Trophoblast cell (in vitro differentiated cells and primary cell): ENCODE measurements around the gene CEP170.
"Not testable (repeated sequence)": the region's sequence is repeated elsewhere in the genome, so short reads cannot be mapped to it uniquely, and the experiment has no call there.

ENCODE experiments used
- DNase-seq, 2 donors: peaks; one replicate each; pipeline ENCODE4 v3.0.0-alpha.2; 2016
- H2AFZ ChIP-seq: 2 replicates; pipeline ENCODE4 v1.6.1; 2013; ENCODE audit warnings: low read length, moderate library complexity, mild to moderate bottlenecking; ENCODE audit not compliant: insufficient read depth, poor library complexity
- H2AK5ac ChIP-seq: 2 replicates; pipeline ENCODE4 v1.6.1; 2013; ENCODE audit warnings: mild to moderate bottlenecking, low read length
- H2BK120ac ChIP-seq: 2 replicates; pipeline ENCODE4 v1.6.1; 2013; ENCODE audit warnings: low read length, mild to moderate bottlenecking, moderate library complexity; ENCODE audit not compliant: insufficient read depth, poor library complexity
- H2BK12ac ChIP-seq: 2 replicates; pipeline ENCODE4 v1.6.1; 2013; ENCODE audit warnings: mild to moderate bottlenecking, low read length, moderate library complexity
- H2BK5ac ChIP-seq: 2 replicates; pipeline ENCODE4 v1.6.1; 2013; ENCODE audit warnings: low read length, low read depth, moderate library complexity, mild to moderate bottlenecking; ENCODE audit not compliant: poor library complexity
- H3K14ac ChIP-seq: 2 replicates; pipeline ENCODE4 v1.6.1; 2013; ENCODE audit warnings: mild to moderate bottlenecking, low read length
- H3K18ac ChIP-seq: 2 replicates; pipeline ENCODE4 v1.6.1; 2013; ENCODE audit warnings: mild to moderate bottlenecking, low read length
- H3K23ac ChIP-seq: 2 replicates; pipeline ENCODE4 v1.6.1; 2013; ENCODE audit warnings: low read length
- H3K27ac ChIP-seq: 2 replicates; pipeline ENCODE4 v1.5.1; 2013; ENCODE audit warnings: low read depth, mild to moderate bottlenecking, inconsistent platforms, low read length, moderate library complexity
- H3K27me3 ChIP-seq: 2 replicates; pipeline ENCODE4 v1.6.1; 2013; ENCODE audit warnings: inconsistent platforms, mild to moderate bottlenecking, low read length, moderate library complexity; ENCODE audit not compliant: insufficient read depth
- H3K36me3 ChIP-seq, 2 experiments: 1 replicate in 1 of 2; 2 replicates in 1 of 2; pipeline ENCODE4 v1.6.1; 2013; ENCODE audit warnings: low read length in 2 of 2, mild to moderate bottlenecking in 2 of 2, moderate library complexity in 1 of 2; ENCODE audit not compliant: insufficient read depth in 2 of 2, control insufficient read depth in 1 of 2
- H3K4ac ChIP-seq: 2 replicates; pipeline ENCODE4 v1.6.1; 2013; ENCODE audit warnings: low read depth, mild to moderate bottlenecking, low read length, moderate library complexity
- H3K4me1 ChIP-seq, 2 experiments: 1 replicate in 1 of 2; 2 replicates in 1 of 2; pipeline ENCODE4 v1.6.1; 2013; ENCODE audit warnings: low read length in 2 of 2, mild to moderate bottlenecking in 2 of 2, moderate library complexity in 1 of 2; ENCODE audit not compliant: insufficient read depth in 2 of 2, control insufficient read depth in 1 of 2
- H3K4me2 ChIP-seq: 2 replicates; pipeline ENCODE4 v1.6.1; 2013; ENCODE audit warnings: inconsistent platforms, mild to moderate bottlenecking, low read length, moderate library complexity
- H3K4me3 ChIP-seq: 2 replicates; pipeline ENCODE4 v1.5.1; 2013; ENCODE audit warnings: mild to moderate bottlenecking, low read depth, low read length, inconsistent platforms
- H3K79me1 ChIP-seq: one replicate; pipeline ENCODE4 v1.6.1; 2013; ENCODE audit warnings: low read length
- H3K79me2 ChIP-seq: 2 replicates; pipeline ENCODE4 v1.6.1; 2013; ENCODE audit warnings: low read length, mild to moderate bottlenecking; ENCODE audit not compliant: control insufficient read depth, insufficient read depth, poor library complexity
- H3K9ac ChIP-seq: 2 replicates; pipeline ENCODE4 v1.6.1; 2013; ENCODE audit warnings: mild to moderate bottlenecking, low read length
- H3K9me3 ChIP-seq: 2 replicates; pipeline ENCODE4 v1.6.1; 2013; ENCODE audit warnings: low read depth, mild to moderate bottlenecking, control low read depth, inconsistent platforms, low read length; ENCODE audit not compliant: insufficient read depth
- H4K12ac ChIP-seq: 2 replicates; pipeline ENCODE4 v1.6.1; 2013; ENCODE audit warnings: low read depth, mild to moderate bottlenecking, low read length, moderate library complexity
- H4K8ac ChIP-seq: 2 replicates; pipeline ENCODE4 v1.6.1; 2013; ENCODE audit warnings: low read depth, mild to moderate bottlenecking, low read length, moderate library complexity
- H4K91ac ChIP-seq: one replicate; pipeline ENCODE4 v1.6.1; 2013; ENCODE audit warnings: low read depth, mild to moderate bottlenecking, low read length, moderate library complexity
- WGBS: extraction: QIAGEN DNeasy Blood & Tissue Kit; methylation state at CpG from one replicate; pipeline ENCODE4 v1.1.7; 2013; ENCODE audit warnings: missing lambda C conversion rate; ENCODE audit not compliant: insufficient read length, insufficient coverage; ENCODE audit errors: extremely low coverage; 5-methylcytosine and 5-hydroxymethylcytosine counted together

CEP170 gene

GRCh38 chr1:243118601-243119322, 136.3 kb downstream of the CEP170 start:
- not testable (repeated sequence) for H3K18ac ChIP-seq, H2AK5ac ChIP-seq, H4K8ac ChIP-seq, H3K79me1 ChIP-seq, H3K4me2 ChIP-seq, H3K23ac ChIP-seq, H3K36me3 ChIP-seq, H3K4me1 ChIP-seq, H3K27me3 ChIP-seq, H3K4me3 ChIP-seq, DNase-seq, H3K9ac ChIP-seq, H2BK5ac ChIP-seq, H2BK12ac ChIP-seq, H3K27ac ChIP-seq, H4K91ac ChIP-seq, H3K9me3 ChIP-seq, H2BK120ac ChIP-seq, H4K12ac ChIP-seq, H3K4ac ChIP-seq, H3K14ac ChIP-seq, H3K79me2 ChIP-seq, H2AFZ ChIP-seq
- no CpG with 5 or more reads among the region's 5 CpGs for WGBS

- H2BK12ac ChIP-seq, H3K4me3 ChIP-seq, H2BK5ac ChIP-seq, DNase-seq, H3K4me2 ChIP-seq, H3K23ac ChIP-seq, H3K14ac ChIP-seq, H3K27me3 ChIP-seq, H3K27ac ChIP-seq, H3K4ac ChIP-seq, H3K9ac ChIP-seq, H3K18ac ChIP-seq, H2AFZ ChIP-seq, H2AK5ac ChIP-seq, H3K9me3 ChIP-seq, H2BK120ac ChIP-seq, H4K12ac ChIP-seq, H4K91ac ChIP-seq, H3K79me1 ChIP-seq, H3K36me3 ChIP-seq, H4K8ac ChIP-seq, H3K79me2 ChIP-seq, H3K4me1 ChIP-seq: not testable (repeated sequence)
- no CpG with 5 or more reads among the region's 7 CpGs for WGBS
Observed at GRCh38 chr1:243116187-243116586, 138.9 kb downstream of the CEP170 start.

- not testable (repeated sequence) for H3K36me3 ChIP-seq, H3K18ac ChIP-seq, H2AFZ ChIP-seq, H3K14ac ChIP-seq, H3K9ac ChIP-seq, H3K4ac ChIP-seq, H3K4me3 ChIP-seq, H3K27ac ChIP-seq, H3K4me2 ChIP-seq, H4K8ac ChIP-seq, H2BK120ac ChIP-seq, DNase-seq, H3K79me1 ChIP-seq, H3K4me1 ChIP-seq, H3K23ac ChIP-seq, H2AK5ac ChIP-seq, H4K12ac ChIP-seq, H3K27me3 ChIP-seq, H3K79me2 ChIP-seq, H3K9me3 ChIP-seq, H4K91ac ChIP-seq, H2BK12ac ChIP-seq, H2BK5ac ChIP-seq
- no CpG with 5 or more reads among the region's 3 CpGs for WGBS
Observed at GRCh38 chr1:243114769-243115168, 140.3 kb downstream of the CEP170 start.

GRCh38 chr1:243114059-243114713, 140.9 kb downstream of the CEP170 start:
- H2AK5ac ChIP-seq, H3K9me3 ChIP-seq, H3K4me1 ChIP-seq, H2BK120ac ChIP-seq, H3K36me3 ChIP-seq, H3K27ac ChIP-seq, H3K79me1 ChIP-seq, H3K23ac ChIP-seq, H4K8ac ChIP-seq, H4K12ac ChIP-seq, H3K4ac ChIP-seq, H3K79me2 ChIP-seq, H2BK5ac ChIP-seq, H4K91ac ChIP-seq, H2BK12ac ChIP-seq, H3K4me2 ChIP-seq, DNase-seq, H2AFZ ChIP-seq, H3K27me3 ChIP-seq, H3K4me3 ChIP-seq, H3K14ac ChIP-seq, H3K9ac ChIP-seq, H3K18ac ChIP-seq: not testable (repeated sequence)
- WGBS, result no CpG with 5 or more reads among the region's 8 CpGs
